Fibroblast of the aortic adventitia (primary cell): ENCODE measurements around the gene ANG. TPM values are rescaled to one million over a fixed set of nuclear protein-coding genes. Genes with fewer than 3 reads are reported as not detected.

Experiments used
- DNase-seq: peaks from one replicate; pipeline ENCODE4 v3.0.0-alpha.2; 2010; ENCODE audit warnings: low read depth
- H3K4me3 ChIP-seq: 2 replicates; pipeline ENCODE4 v1.5.1; 2011; ENCODE audit warnings: low read depth, mild to moderate bottlenecking, control low read depth, low read length, moderate library complexity
- CTCF ChIP-seq: IDR thresholded peaks from 2 replicates; pipeline ENCODE4 v1.5.1; 2011; ENCODE audit warnings: mild to moderate bottlenecking, low read length, control low read depth, inconsistent platforms; ENCODE audit not compliant: insufficient read depth
- total RNA-seq: library from RNA; depleted of rRNA; stranded (reverse); fragments of >200 nt; gene quantifications from 2 replicates; pipeline ENCODE4 v1.2.3, GENCODE V29; 2012; ENCODE audit warnings: low replicate concordance

Gene ANG
- total RNA-seq, 1 donor, result 4.8 TPM

- H3K4me3 ChIP-seq, result peak overlapping the region; percentile 91
- DNase-seq, result peak; percentile 94
- TF ChIP-seq CTCF, result no peak
These were observed 6.0 kb upstream of the ANG start for GRCh38 chr14:20682435-20683124.

GRCh38 chr14:20683125-20683890, 5.3 kb upstream of the ANG start:
- peak overlapping the region; percentile 91 for H3K4me3 ChIP-seq
- DNase-seq, result peak; percentile 96
- peak; percentile 0 for TF ChIP-seq CTCF

GRCh38 chr14:20683891-20684661, 4.5 kb upstream of the ANG start, which contains the start of gene RNASE4:
RNASE4 (plus strand) TSS chr14:20684560; CDS start chr14:20699372, 14,812 bp downstream.
- no peak for TF ChIP-seq CTCF
- peak within 1 kb of the TSS; percentile 91 for H3K4me3 ChIP-seq
- peak; percentile 93 for DNase-seq

GRCh38 chr14:20684662-20685456, 3.7 kb upstream of the ANG start:
- peak overlapping the region; percentile 91 for H3K4me3 ChIP-seq
- peak; percentile 69 for DNase-seq

GRCh38 chr14:20686386-20687143, 2.0 kb upstream of the ANG start:
- DNase-seq, result no peak
- TF ChIP-seq CTCF, result no peak
- peak overlapping the region; percentile 47 for H3K4me3 ChIP-seq

More at GRCh38 chr14:20684662-20685456, 3.7 kb upstream of the ANG start:
- TF ChIP-seq CTCF, result no peak
